ENCODE results near the gene ACTL10.

Gene ACTL10

DNA sequence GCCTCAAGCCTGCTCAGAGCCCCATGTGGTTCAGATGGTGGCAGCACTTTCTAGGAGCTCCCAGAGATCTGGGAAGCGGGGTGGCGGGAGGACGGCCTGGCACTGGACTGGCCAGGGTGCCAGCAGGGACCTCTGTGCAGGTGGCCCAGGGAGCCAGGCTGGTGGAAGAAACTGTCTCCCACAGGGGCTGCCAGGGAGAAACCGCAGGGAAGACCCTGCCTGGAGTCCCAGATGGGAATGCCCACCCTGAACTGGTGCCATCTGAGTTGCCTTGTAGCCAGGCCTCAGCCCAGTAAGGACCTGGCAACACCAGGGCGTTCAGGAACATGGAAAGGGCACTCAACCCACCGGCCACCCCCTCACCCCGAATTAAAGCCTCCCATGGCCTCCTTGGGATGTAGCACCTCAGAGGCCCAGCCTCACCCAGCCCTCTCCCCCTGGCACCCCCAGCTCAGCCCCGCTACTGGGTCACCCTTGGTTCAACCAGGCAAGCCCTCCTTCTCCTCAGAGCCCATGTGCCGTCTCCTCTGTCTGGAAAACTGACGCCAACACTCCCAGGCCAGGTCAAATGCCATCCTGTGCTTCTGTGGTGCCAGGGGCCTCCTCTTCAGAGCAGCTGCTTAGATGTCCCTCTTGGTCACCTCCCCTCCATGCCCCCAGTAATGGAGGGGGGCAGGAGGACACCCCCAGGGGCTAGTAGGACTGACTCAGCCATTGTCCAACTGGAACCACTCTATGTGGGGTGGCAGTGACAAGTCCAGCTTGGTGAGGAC is 10.5 kb upstream of the ACTL10 start:
- H3K4me3 ChIP-seq (replicated peaks; ENCODE audit: low read depth, low read length), result no peak overlapping the region
- no peak for DNase-seq (ENCODE audit: extremely low read depth, insufficient read length)
- TF ChIP-seq, protein P1, sequence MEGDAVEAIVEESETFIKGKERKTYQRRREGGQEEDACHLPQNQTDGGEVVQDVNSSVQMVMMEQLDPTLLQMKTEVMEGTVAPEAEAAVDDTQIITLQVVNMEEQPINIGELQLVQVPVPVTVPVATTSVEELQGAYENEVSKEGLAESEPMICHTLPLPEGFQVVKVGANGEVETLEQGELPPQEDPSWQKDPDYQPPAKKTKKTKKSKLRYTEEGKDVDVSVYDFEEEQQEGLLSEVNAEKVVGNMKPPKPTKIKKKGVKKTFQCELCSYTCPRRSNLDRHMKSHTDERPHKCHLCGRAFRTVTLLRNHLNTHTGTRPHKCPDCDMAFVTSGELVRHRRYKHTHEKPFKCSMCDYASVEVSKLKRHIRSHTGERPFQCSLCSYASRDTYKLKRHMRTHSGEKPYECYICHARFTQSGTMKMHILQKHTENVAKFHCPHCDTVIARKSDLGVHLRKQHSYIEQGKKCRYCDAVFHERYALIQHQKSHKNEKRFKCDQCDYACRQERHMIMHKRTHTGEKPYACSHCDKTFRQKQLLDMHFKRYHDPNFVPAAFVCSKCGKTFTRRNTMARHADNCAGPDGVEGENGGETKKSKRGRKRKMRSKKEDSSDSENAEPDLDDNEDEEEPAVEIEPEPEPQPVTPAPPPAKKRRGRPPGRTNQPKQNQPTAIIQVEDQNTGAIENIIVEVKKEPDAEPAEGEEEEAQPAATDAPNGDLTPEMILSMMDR (IDR thresholded peaks at IDR 0.05; ENCODE audit: insufficient read depth, low read length, poor library complexity, severe bottlenecking), result no peak
- 0 out of 2 replicates have a peak, but pooled peaks cover 4% of the 10 kb centered on the region for H3K36me3 ChIP-seq (ENCODE audit: control insufficient read depth, insufficient read depth, low read length)
- no peaks in the 10 kb centered on the region for H3K27me3 ChIP-seq (replicated peaks; ENCODE audit: control insufficient read depth, insufficient read depth, low read length)

DNA sequence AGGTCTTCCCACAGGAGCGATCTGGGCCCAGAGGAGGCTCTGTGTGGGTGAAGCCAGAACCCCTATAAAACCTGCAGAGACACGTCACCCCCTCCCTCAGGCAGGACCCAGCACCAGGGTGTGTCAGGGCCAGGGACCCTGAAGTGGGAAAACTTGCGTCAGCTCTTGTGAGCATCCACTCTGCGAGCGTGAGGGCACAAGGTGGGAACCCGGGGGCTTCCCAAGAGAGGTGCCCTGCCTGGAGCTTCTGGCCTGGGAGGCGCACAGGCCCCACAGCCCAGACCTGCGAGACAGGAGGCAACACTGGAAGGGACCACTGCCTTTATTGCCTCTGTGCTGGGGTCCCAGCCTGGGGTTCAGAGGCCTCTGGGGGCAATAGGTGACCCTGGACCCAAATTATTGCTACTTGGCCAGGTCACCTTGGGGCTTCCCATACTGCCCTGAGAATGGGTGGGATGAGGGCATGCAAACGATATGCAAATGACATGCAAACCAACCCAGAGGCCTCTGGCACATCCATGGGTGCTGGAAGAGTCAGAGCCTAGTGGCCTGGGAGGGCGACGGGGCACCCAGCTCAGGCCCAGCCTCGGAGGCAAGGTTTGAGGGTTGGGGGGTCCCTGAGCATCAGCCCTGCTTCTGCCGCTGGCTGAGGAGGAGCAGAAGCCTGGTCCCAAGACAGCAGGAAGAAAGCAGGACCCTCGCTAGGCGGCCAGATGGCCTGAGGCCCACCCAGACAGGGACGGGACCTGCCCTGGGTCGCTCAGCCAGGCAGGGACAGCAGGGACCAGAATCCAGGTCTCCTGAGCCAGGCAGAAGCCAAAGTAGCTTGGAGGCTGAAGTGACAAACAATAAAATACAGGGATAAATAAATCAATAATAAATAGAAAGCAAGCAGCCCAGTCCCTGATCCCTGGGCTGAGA is 9.7 kb upstream of the ACTL10 start:
- Histone ChIP-seq H3K36me3 (ENCODE audit: control insufficient read depth, insufficient read depth, low read length) (0 out of 2 replicates have a peak, but pooled peaks cover 4% of the 10 kb centered on the region), H3K4me3 (replicated peaks; ENCODE audit: low read depth, low read length) (no peak overlapping the region), H3K27me3 (replicated peaks; ENCODE audit: control insufficient read depth, insufficient read depth, low read length) (no peaks in the 10 kb centered on the region)
- TF ChIP-seq, protein P1 (IDR thresholded peaks at IDR 0.05; ENCODE audit: insufficient read depth, low read length, poor library complexity, severe bottlenecking), result no peak
- DNase-seq (ENCODE audit: extremely low read depth, insufficient read length), result no peak

- Histone ChIP-seq H3K36me3 (ENCODE audit: control insufficient read depth, insufficient read depth, low read length) (0 out of 2 replicates have a peak, but pooled peaks cover 4% of the 10 kb centered on the region), H3K27me3 (replicated peaks; ENCODE audit: control insufficient read depth, insufficient read depth, low read length) (no peaks in the 10 kb centered on the region), H3K4me3 (replicated peaks; ENCODE audit: low read depth, low read length) (no peak overlapping the region)
- no peak for DNase-seq (ENCODE audit: extremely low read depth, insufficient read length)
- TF ChIP-seq, protein P1 (IDR thresholded peaks at IDR 0.05; ENCODE audit: insufficient read depth, low read length, poor library complexity, severe bottlenecking), result no peak
These were observed 9.0 kb upstream of the ACTL10 start for GRCh38 chr20:33657704-33658095.

DNA sequence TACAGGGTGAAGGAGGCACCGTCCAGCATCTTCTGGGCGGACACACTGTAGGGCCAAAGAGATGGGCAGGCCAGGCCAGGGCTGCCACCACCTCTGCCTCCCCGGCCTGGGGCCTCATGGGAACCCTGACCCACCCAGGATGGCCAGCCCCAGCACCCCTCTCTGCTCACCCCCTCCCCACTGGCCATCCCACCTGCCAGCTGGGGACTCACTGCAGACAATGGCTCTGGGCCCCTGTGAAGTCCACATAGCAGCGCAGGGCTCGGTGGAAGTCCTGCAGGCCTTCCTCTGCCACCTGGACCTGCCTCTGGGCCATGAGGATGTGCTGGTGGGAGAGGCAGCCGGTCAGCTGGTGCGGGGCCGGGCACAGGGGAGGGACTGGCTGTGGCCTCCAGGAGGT is 8.2 kb upstream of the ACTL10 start:
- no peak for DNase-seq (ENCODE audit: extremely low read depth, insufficient read length)
- no peak overlapping the region for H3K4me3 ChIP-seq (replicated peaks; ENCODE audit: low read depth, low read length)
- H3K36me3 ChIP-seq (ENCODE audit: control insufficient read depth, insufficient read depth, low read length), result 0 out of 2 replicates have a peak, but pooled peaks cover 4% of the 10 kb centered on the region
- TF ChIP-seq, protein P1 (IDR thresholded peaks at IDR 0.05; ENCODE audit: insufficient read depth, low read length, poor library complexity, severe bottlenecking), result no peak
- no peaks in the 10 kb centered on the region for H3K27me3 ChIP-seq (replicated peaks; ENCODE audit: control insufficient read depth, insufficient read depth, low read length)

DNA sequence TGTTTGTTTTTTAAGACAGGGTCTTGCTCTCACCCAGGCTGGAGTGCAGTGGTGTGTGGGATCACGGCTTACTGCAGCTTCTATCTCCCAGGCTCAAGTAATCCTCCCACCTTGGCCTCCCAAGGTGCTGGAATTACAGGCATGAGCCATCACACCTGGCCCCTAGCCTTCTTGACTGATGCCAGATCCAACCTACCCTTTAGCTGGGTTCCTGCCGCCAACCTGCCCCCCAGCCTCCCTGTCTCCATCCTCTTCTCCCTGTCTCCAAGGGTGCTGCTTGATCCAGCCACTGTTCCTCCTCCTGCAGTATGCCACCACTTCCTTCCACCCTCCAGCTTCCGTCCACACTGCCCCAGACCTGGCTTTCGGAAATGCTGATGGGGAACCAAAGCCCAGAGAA is 7.8 kb upstream of the ACTL10 start:
- TF ChIP-seq, protein P1 (IDR thresholded peaks at IDR 0.05; ENCODE audit: insufficient read depth, low read length, poor library complexity, severe bottlenecking), result no peak
- DNase-seq (ENCODE audit: extremely low read depth, insufficient read length), result no peak
- 0 out of 2 replicates have a peak, but pooled peaks cover 4% of the 10 kb centered on the region for H3K36me3 ChIP-seq (ENCODE audit: control insufficient read depth, insufficient read depth, low read length)
- no peaks in the 10 kb centered on the region for H3K27me3 ChIP-seq (replicated peaks; ENCODE audit: control insufficient read depth, insufficient read depth, low read length)
- H3K4me3 ChIP-seq (replicated peaks; ENCODE audit: low read depth, low read length), result no peak overlapping the region
